HS-5 (cell line): Measurements from ENCODE around the gene NECTIN1.

Experiments used
- DNase-seq: peaks from one replicate; pipeline ENCODE4 v3.0.0-alpha.2; 2012; ENCODE audit warnings: low read depth

Gene NECTIN1

DNA sequence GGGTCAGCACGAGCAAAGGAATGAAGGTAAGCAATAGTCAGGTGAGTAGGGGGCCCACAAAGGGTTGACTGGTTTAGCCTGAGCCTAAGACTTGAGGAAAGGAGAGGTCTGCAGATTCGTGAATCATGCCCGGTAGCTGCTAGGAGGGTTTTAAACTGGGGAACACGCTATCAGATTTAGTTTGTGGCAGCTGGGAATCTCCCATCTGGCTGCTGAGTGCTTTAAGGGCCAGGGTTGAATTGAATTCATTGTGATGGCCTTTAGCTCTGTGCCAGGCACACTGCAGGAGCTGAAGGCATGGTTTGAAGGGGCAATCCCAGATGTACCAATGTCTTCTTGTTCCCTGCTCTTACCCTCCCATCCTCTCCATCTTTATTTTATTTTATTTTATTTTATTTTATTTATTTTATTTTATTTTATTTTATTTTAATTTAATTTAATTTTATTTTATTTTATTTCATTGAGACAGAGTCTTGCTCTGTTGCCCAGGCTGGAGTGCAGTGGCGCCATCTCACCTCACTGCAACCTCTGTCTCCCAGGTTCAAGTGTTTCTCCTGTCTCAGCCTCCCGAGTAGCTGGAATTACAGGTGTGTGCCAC is 1.9 kb upstream of the NECTIN1 start:
- DNase-seq, result no peak

DNA sequence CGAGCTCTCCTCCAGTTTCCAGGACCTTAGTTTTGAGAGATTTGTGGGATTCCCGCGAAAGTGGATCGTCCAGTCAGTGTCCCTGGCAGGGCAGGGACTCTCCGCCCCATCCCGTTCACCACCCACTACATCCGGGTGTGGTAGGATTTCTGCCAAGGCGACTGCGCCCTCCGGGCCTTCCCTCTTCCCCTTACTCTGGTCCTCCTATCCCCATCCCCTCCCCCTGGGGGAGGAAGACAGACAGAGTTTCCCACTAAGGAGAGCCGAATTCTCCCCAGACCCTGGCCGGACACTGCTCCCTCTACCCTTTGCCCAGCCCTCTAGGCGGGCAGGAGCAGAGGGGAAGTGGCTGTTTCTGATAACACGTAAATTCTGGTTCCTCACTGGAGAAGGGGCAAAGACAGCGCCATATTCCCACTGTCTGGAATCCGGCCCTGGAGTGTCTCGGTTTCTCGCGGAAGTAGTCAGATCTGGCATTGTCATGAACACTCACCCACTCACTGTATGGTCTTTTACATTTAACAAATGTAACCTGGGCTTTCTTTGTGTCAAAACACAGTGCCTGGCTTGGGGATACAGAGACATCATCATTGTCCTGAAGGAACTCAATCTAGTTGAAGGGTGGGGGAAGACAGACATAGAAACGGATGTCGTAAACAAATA is 1.1 kb upstream of the NECTIN1 start:
- no peak for DNase-seq

DNA sequence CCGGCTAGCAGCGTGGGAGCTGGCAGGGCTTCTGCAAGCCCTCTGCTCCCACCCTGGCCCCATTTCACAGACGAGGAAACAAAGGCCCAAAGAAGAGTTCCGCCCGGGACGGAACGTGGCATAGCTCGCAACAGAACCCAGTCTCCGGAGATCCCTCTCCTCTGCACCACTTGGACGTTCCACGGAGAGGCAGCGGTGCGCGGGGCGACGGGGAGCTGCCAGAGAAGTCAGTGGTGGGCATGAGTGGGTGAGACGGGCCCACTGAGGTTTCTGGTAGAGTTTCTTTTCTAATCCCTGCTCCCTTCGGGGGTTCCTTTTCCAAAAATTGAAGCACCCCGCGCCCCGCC is 554 bp upstream of the NECTIN1 start:
- DNase-seq, result no peak

DNA sequence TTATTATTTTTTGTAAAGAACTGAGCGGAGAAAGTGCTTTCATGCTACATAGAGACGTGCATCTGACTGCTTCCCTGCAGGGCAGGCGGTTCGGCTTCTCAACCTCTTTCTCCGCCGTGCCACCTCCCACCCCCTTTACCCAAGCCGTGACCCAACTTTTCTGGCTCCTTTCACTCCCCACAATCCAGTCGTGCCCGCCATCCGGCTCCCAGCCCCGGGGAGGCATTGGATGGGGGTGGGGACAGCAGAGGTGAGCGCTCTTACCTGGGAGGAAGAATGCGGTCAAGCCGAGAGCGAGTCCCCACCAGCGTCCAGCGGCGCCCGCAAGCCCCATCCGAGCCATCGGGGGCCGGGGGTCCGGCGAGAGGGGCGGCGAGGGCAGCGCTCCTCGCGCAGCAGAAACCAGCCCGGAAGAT is 781 bp downstream of the NECTIN1 start:
- no peak for DNase-seq

DNA sequence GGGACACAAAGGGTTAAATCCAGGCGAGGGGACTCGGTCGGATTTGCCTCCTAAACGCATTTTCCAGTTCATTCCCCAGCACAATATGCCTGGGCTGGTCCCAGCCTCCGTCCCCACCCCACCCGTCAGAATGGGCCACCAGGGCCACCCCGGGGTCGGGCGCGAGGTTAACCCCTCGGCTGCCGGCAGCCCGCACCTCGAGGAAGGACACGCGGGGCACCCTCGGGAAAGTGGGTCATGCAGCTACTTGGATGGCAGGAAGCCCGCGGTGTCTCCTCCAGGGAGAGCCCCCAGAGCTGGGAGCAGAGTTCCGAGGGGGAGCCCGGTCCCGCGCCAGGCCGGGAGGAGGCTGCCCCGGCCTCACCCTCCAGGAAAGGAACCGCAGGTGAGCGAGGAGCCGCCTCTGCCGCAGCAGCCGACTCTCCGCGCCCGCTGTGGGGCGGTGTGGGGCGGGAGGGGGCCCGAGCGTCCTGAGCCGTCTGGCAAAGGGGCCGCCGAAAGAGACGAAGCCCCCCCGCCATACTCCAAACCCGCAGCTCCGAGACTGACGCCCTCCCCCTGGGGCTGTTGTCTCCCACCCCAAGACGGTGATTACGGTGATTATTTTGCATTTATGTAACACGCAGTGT is 1.4 kb downstream of the NECTIN1 start:
- no peak for DNase-seq

DNA sequence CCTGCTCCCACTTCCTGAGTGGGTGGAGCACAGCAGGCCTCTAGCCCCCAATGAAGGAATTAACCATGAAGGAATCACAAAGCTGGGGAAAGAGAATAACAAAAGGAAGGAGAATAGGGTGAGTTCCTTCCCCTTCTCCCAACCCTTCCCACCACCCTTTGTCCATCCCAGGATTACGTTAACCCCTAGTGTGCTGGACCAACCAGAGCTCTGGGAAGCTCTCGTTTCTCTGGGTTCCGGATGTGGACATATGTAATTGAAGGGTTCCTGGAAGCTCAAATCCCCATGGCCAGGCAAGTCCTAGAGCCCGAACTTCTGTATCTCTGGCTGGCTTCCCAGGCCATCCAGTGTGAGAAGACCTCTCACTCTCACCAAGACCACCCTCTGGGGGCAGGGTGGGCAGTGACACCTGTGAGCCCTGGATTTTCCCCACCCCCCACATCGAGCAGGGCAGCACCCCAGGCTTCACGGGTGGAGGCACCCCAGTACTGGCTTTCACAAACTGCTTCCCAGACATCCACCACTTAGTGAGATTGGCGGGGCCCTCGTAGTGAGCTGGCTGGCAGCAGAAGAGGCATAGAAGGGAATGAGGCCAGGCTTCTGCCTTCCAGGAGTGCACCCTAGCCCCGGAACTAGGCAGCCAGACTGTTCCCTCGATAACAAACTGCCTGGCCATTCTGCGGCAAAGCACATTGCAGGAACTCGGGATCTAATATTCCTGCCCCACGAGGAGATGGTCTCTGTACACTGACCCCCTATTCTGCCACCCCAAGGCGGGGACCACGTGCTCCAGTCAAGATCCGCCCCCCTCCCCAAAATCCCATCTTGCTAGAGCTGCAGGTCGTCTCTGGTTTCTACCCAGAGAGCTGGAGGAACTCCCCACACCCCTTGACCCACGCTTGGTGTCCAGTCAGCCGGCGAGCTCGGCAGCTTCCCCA is 2.1 kb downstream of the NECTIN1 start:
- no peak for DNase-seq

DNA sequence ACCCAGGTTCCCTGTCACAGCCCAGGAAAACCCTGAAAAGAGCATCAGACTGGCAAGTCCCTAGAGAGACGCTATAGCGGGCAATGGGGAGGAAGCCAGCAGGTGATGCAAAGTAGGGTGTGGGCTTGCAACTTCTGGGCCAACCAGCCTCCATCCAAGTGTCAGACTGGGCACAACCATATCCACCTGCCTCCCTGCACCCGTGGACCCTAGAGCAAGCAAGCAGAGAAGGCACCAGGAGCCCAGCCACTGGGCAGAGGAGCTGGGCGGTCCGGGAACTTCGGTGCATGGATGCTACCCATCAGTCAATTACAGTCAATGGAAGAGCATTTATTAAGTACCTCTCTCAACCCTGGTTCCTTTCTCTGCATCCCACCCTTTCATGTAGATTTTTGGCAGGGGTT is 2.8 kb downstream of the NECTIN1 start:
- DNase-seq, result no peak

DNA sequence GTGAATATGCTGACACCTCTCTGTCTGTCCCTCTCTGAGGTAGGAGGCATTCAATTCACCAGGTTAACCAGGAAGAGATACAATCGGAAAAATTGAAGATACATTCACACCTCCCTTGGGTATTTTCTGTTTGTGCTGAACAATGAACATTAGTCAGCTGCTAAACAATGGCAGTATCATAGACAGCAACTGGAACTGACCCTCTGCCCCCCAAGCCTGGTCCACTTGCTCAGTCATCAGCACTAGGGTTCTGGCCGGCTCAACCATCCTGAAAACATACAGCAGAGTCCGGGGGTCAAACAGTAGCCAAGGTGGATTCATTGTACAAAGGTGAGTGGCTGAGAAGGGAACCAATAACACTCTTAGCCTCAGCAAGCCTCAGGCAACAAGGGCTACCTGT is 4.0 kb downstream of the NECTIN1 start:
- DNase-seq, result no peak

DNA sequence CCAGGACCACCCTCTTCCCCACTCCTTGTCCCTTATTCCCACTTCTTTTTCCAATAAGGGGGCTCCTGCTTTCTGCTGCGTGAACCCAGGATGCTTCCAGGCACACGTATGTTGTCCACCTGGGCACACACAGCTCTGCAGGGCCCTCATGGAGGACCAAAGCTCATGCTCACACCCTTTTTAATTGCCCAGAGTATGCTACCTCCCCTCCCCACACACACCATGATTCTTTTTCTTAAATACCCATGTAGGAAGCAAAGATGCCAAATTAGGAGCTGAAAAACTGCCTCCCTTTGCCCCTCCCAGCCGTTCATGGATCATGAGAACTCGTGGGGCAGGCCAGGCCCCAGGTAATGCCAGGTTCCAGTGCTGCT is 5.1 kb downstream of the NECTIN1 start:
- DNase-seq, result no peak

DNA sequence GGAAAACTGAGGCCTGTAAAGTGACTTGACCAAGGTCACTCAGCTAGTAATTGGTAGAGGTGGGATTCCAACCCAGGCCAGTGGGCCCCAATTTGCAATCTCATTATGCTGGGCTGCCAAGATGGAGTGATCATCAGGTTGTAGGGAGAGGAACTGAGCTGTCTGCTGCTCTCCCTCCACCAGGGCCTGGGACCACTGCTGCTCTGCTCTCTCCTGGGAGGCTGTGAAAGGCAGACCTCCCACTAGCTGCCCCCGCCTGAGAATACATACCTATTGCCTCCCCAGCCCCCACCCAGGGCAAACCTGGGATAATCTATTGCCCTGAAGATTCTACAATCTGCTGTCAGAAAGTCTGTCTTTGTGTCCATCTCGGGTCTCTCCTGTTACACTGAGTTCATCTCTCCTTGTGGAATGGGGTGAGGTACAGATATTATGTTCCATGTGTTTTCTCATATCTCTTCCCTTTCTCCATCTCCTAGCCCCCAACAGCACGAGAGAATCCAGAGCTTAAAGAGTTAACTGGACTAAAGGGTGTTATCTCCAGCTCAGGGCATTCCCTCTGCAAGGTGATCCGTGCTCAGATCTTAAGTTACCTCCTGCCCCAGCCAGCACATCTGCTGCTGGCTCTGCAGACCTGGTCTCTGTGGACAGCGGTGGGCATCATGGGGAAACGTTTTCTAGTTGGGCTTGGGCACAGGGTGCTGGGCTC is 5.6 kb downstream of the NECTIN1 start:
- no peak for DNase-seq

DNA sequence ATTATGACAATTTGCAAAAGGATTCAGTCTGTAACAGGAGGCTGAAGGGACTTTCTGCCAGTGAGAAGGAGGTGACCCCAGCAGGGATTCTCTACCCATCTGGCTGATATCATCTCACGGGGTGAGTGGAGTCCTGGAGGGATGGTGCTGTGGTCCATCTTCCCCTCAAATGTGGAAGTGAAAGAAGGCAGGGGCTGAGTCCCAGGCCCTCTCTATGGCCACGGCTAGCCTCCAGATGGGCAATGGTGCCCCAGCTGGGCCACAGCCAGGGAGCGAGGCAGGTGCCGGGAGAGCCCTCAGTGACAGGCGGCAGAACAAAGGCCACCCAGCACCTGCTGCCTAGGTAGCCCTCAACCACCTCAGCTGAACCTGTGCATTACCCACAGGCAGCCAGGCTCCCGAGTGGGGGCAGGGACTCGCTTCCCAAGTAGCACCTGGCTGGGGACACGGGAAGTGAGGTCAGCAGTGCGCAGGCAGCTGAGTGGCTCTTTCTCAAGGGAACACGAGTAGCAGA is 6.7 kb downstream of the NECTIN1 start:
- no peak for DNase-seq

DNA sequence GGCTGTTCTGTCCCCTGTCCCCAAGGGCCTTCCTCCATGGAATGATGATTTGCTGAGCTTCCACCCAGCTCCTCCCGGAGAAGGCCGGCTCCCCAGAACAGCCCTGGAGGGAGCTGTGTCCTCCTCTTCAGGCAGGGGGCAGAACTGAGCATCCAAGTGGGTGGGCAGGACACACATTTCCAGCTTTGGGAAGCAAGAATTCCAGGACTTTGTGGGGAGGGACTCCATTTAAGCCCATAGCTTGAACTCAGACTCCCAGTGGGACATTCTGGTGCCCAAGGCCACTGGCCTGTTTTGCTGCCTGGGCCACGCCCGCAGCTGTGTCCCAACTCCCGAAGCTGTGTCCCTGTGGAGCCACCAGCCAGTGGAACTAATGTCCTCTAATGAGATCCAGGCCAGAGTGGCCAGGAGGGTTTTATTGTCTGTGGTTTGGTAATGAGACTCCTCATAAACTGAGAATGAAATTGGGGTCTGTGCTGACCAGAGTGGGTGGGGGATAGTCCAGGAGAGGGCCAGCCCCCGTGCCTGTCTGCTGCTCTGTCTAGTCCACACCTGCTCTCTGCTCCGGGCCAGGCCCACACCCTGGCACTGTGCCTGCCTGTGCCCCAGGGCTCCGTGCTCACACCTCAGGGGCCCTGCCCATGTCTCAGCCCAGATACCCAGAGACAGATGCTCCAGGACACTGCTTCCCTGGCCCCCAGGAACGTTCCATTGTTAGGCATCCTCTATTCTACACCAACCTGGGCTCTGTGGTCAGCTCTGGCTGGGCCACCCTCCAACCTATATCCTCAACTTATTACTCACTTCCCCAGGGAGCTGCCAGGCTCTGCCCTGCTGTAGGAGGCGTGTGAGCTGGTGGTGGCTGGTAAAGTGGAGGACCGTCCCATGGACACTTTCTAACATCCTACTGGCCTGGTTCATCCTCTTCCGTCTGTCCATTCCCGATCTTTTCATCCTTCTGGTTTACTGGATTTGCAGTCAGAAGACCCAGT is 7.6 kb downstream of the NECTIN1 start:
- no peak for DNase-seq

DNA sequence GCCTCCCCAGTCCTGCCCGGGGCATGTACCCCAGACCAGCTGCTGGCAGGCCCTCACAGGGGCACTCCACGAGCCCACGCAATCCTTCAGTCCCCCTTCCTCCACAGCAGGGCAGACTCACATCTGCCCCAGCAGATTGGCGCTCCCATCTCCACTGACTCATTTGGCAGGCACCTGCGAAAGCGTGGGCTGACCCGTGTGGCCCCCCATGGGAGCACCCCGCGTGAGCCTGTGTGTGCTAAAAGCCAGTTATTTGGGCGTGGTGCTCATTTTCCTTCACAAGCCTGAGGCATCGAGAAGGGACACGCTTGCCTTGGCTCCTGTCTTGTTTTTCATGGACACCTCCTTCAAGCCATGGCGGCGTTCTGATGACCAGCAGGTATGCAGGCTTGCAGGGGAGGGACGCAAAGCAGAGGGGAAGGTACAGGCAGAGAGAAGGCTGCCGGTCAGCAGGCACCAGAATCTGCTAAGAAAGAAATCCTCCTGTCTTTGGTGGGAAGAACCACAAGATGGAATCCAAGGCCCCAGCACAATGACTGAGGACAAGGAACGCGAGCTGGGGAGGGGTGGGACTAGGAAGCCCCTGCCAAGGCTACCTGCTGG is 8.6 kb downstream of the NECTIN1 start:
- no peak for DNase-seq

DNA sequence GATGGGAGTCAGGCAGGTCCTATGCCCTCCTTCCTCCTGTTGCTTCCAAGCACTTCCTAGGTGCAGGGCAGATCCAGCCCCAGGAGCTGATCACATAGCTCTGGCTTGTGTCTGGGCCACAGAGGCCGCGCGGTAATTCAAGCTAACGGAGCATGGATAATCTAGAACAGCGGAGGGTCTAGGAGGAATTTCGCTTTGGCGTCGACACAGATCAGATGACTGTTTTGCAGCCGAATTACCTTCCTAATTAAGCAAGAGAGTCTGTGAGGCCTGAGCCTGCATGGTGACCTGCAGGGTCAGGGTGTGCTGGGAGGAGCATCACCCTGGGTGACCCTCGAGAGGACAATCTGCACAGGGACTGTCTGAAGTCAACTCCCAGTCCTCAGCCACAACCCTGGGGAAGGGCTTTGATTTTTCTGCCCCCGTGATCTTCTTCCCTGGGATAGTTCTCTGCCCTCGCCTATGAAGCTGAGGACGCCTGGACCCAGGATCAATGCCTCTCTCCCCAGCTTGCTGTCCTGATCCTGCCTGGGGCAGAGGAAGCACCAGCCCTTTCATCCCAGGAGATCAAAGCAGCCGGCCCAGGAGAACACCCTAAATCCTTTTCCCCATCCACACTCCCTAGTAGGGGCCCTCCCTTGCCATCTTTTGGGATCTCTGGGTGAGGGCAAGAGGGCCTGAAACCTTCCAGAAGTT is 11.0 kb downstream of the NECTIN1 start:
- no peak for DNase-seq

DNA sequence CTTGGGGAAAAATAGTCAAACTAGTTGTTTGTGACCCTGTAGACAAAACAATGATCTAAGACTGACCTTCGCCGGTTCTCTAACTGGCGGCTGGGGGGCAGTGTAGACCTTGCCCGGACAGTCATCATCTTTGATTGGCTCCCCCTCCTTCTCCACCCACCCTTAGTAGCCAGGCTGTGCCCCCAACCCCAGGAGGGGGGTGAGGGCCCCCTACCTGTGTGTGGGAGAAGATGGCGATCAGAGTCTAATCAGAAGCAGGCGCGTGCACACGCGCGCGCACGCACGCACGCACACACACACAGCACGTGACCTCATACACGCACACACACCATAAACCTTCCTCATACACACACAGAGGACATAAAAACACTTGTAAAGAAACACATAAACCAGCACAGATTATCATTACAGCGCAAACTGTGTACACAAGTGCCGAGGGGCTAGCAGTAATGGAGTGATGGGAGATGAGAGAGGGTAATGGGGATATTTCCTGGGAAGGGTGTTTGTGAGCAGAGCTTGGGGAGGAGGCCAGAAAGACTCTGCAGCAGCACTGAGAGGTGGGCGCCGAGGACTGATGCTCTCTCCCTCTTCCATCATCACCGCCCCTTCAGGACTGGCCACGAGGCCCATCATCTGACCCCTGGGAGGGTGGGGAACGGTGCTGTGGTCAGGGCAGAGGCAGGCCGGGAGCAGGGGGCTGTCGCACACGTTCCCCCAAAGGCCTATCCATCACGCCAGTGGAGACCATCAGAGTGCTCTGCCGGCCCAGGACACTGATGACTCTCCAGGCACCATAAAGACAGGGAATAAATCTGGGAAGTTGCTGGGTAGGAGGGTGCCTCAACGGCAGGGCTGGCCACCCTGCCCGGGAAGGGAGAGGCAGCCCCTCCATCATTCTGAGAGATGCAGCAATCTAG is 12.2 kb downstream of the NECTIN1 start:
- DNase-seq, result no peak

DNA sequence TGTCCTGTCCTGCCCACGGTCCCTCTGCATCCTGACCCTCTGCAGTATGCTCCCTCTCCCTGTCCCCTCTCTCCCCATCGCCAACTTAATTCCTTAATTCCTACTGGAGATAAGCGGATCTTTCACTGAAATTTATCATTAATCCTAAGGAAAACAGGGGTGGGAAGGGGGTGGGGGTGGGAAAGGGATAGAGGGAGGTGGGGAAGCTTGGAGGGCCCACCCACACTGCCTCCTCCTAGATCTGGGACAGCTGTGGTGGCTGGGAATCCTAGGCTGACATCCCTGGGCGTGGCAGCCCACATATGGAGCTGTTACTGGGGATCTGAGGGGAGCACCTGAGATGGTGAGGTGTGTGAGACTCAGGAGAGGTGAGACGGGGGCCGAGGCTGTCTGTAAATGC is 14.4 kb downstream of the NECTIN1 start:
- DNase-seq, result no peak

DNA sequence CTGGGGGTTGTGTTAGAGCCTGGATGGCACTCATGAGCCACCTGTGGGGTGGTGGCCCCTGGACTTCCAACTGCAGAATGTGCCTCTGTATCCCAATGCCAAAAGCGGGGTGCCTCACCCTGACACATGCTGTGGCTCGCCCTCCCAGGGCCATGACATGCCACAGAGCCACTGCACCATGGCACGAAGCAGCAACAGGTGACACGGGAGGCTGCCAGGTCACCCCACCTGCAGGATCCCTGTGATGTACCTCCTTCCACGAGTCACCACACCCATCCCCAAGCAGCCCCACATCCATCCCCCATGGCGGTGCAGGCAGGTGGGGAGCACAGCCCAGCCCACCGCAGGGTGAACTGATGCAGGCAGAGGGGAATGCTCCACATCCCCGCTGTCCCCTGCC is 14.8 kb downstream of the NECTIN1 start:
- DNase-seq, result no peak

DNA sequence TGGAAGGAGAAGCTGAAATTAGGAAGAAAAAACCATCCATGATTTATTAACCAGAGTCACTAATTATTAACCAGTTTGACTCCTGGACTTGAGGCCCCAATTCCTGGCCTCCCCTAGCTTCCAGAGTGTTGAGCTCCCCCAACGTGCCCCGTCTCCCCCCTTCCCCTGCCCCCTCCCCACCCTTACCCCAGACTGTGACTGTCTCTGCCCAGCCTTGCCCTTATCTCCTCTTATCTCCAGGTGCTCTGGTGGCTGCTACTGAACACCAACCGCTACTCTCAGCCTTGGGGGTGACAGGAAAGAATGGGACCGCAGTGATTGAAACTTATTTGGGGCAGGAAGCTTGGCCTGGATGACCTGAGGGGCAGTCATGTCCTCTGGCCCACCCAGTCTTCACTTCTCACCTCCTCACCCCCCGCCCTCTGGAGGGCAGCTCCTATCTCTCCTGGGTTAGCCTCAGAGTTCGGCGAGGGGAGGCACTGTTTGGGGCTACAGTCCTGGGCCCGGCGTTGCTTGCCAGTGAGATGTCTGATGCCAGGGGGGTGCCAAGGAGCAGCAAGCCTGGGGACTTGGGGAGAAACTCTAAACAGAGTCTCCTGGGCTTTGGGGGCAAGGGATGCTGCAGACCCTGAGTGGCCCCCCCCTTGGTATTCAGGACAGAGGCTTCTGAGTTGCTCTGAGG is 15.5 kb downstream of the NECTIN1 start:
- DNase-seq, result no peak
